Epithelial cell of esophagus (primary cell): ENCODE data around the gene PRKCB.

Experiments used
- DNase-seq: peaks from one replicate; pipeline ENCODE4 v3.0.0; 2010; ENCODE audit warnings: low read depth
- H3K4me3 ChIP-seq: 2 replicates; pipeline ENCODE4 v1.5.1; 2011; ENCODE audit warnings: mild to moderate bottlenecking, low read length, control low read depth
- CTCF ChIP-seq: IDR thresholded peaks from 2 replicates; pipeline ENCODE4 v1.5.1; 2011; ENCODE audit warnings: low read depth, mild to moderate bottlenecking, low read length, control low read depth, inconsistent platforms; ENCODE audit not compliant: insufficient read depth; ENCODE audit errors: missing control alignments

PRKCB gene

GRCh38 chr16:24132048-24132796 lies 296.4 kb downstream of the PRKCB start:
- DNase-seq: no peak
- no peak overlapping the region for H3K4me3 ChIP-seq
- TF ChIP-seq CTCF: no peak

GRCh38 chr16:24132797-24133155 lies 297.0 kb downstream of the PRKCB start:
- no peak for DNase-seq
- TF ChIP-seq CTCF: no peak
- no peak overlapping the region for H3K4me3 ChIP-seq

GRCh38 chr16:24135624-24136565 lies 300.1 kb downstream of the PRKCB start:
- no peak overlapping the region for H3K4me3 ChIP-seq
- no peak for DNase-seq
- TF ChIP-seq CTCF: no peak

DNA sequence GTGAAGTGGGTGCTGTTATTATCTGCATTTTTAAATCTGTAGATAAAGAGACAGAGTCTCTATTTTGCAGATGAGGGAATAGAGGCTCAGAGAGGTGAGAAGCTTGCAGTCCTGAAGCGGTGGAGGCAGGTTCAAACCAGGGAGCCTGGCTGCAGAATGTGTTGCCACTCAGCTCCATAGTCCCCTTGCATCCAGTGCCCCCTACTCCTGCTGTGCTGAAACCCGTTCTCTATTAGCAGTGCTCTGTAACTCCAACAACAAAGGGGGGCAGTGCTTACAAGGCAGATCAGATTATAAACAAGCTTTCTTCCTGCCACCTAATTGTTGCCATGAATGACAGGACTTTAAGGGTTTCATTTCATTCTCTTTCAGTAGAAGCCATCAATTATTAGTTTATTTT lies 302.2 kb downstream of the PRKCB start:
- no peak for DNase-seq
- TF ChIP-seq CTCF: no peak
- H3K4me3 ChIP-seq: no peak overlapping the region

- DNase-seq: no peak
- no peak for TF ChIP-seq CTCF
Measured at GRCh38 chr16:24138575-24138974, 302.8 kb downstream of the PRKCB start.

GRCh38 chr16:24139282-24139681 lies 303.5 kb downstream of the PRKCB start:
- no peak for TF ChIP-seq CTCF
- DNase-seq: peak; percentile 32
- H3K4me3 ChIP-seq: no peak overlapping the region

More at GRCh38 chr16:24138575-24138974, 302.8 kb downstream of the PRKCB start:
- no peak overlapping the region for H3K4me3 ChIP-seq
